Suprapubic skin (tissue), 4 donors: Measurements from ENCODE around the gene STK24.
A peak's percentile ranks its signal among the peaks of the same experiment; 100 is the strongest.

Experiments used
- CTCF ChIP-seq, 2 donors: fragments of 200-600 bp in 1 of 2; fragments of 450-650 bp in 1 of 2; sonication (generic) in 1 of 2; IDR thresholded peaks; one replicate each; pipeline ENCODE4 v1.5.1; 2016 to 2019; ENCODE audit warnings: antibody characterized with exemption in 2 of 2, mild to moderate bottlenecking in 1 of 2, moderate library complexity in 1 of 2
- EP300 ChIP-seq: sonication (generic); formaldehyde crosslinking; IDR thresholded peaks from one replicate; pipeline ENCODE4 v1.6.1; 2017; ENCODE audit warnings: antibody characterized with exemption
- POLR2A ChIP-seq, 2 donors: fragments of 450-650 bp; IDR thresholded peaks; one replicate each; pipeline ENCODE4 v1.6.1; 2017; ENCODE audit warnings: antibody characterized with exemption in 2 of 2, mild to moderate bottlenecking in 2 of 2, moderate library complexity in 2 of 2
- POLR2AphosphoS5 ChIP-seq, 3 donors: sonication (generic); formaldehyde crosslinking; IDR thresholded peaks; one replicate each; pipeline ENCODE4 v1.6.1; 2017; ENCODE audit warnings: antibody characterized with exemption in 3 of 3

DNA sequence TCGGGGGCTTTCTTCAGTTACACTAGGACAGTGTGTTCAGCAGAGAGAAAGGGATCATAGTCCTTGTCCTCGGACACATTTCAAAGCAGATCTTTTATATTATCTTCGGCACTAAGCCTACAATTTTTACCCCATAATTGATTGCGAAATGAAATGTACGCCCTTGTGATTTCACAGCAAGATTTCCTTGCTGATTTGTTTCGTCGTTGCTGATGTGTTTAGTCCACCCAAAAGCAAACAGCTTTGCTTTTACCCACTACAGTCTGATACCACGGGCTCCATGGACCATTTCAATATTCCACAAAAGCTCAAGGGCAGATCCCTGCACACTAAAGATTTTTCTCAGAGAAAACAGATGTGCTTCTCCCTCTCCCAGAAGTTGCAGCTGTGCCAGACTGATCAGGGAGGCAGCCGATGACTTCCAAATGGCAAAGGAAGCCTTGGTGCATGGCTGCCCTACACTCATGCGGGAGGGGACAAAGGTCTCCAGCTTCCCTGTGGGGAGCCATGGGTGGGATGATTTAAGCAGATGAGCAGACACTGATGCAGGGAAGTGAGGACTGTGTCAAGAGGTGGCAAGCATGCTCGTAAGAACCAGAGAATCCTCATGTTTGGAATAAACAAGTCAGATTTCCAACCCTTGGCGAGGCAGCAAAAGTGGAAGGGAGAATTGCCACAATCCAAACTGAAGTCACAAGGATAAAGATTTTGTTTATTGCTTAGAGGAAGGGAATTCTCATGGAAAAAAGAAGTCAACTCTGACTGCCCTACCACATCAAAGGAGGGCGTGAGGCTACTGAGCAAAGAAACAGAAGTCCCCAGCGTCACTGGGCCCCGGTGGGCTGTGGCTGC is 81.1 kb downstream of the STK24 start:
- TF ChIP-seq CTCF (IDR thresholded peaks at IDR 0.05) (no peak), POLR2AphosphoS5 (IDR thresholded peaks at IDR 0.05) (peak in 2 of 3 donors; percentile 17 to 74), POLR2A (IDR thresholded peaks at IDR 0.05) (peak in 1 of 2 donors; percentile 22), EP300 (no peak)
